Subcutaneous adipose tissue (tissue), 4 donors: ENCODE measurements around the gene TCTN3. TPM values are rescaled to one million over a fixed set of nuclear protein-coding genes. Genes with fewer than 3 reads are reported as not detected.

Source experiments
- CTCF ChIP-seq: fragments of 450-650 bp; IDR thresholded peaks from one replicate; pipeline ENCODE4 v1.5.1; 2016; ENCODE audit warnings: low read depth, mild to moderate bottlenecking, control low read depth, antibody characterized with exemption, moderate library complexity
- total RNA-seq, 4 donors: library from RNA; depleted of rRNA; stranded (reverse); fragments of >200 nt; gene quantifications; one replicate each; pipeline ENCODE4 v1.1.0, GENCODE V29; 2016

TCTN3 gene
- total RNA-seq, result 10 to 100 TPM; 16.0 to 27.6 (median 17.7) TPM

DNA sequence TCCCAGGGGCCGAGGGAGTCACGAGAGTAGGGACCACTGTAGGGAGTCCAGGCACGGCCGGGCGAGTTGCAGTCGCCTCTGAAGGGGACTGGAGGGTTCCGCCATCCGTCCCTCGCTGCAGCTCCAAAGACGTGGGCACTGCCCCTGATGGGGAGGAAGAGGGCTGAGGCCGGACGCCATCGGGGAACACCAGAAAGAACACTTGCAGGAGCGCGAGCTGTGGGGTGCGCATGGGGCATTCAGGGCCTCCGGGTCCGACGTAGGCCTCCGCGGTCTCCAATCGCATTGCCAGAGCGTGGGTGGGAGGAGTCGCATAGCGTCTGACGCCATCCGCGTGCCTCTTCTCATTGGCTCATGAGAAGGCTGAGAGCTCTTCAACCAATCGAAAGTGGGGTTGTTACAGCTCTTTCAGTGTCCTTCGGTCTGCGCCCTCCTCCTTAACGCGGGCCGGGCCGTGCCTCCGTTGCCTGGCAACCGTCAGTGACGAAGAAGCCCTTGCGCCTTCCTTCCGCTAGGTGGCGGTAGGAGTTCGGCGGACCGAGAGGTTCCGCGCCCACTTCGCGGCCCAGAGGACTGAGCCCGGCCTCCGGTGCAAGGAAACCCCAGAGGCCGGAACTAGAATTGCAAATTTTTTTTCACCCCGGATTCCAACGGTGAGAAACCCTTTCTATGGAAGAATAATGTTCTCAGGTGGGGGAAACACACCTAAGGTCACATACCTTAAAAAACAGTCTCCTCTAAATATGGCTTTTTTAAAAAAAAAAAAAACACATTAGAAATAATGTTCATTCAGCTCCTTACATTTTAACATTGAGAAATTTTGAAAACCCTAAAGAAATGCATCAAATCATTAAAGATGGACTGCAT is at the start of gene TCTN3:
TSS of gene TCTN3 (minus strand) at position 260 of the 867 bp plus-strand sequence. CDS start at position 232, 28 bp downstream.
- TF ChIP-seq CTCF, result no peak

DNA sequence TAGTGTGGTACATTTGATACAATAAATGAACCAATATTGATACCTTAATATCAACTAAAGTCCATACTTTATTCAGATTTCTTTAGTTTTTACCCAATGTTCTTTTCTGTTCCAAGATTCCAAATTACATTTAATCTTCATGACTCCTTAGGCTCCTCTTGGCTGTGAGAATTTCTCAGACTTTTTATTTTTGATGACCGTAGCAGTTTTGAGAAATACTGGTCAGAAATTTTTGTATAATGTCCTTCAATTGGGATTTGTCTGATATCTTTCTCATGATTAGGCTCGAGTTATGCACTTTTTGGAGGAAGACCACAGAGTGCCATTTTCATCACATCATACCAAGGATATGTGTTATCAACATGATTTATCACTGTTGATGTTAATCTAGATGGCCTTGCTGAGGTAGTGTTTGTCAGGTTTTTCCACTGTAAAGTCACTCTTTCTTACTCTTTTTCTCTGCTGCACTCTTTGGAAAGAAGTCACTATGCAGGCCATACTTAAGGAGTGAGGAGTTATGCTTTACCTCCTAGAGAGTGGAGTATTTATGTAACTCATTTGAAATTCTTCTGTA is 49.3 kb upstream of the TCTN3 start:
- no peak for TF ChIP-seq CTCF

GRCh38 chr10:95742485-95742884 is 48.8 kb upstream of the TCTN3 start:
- TF ChIP-seq CTCF, result no peak

DNA sequence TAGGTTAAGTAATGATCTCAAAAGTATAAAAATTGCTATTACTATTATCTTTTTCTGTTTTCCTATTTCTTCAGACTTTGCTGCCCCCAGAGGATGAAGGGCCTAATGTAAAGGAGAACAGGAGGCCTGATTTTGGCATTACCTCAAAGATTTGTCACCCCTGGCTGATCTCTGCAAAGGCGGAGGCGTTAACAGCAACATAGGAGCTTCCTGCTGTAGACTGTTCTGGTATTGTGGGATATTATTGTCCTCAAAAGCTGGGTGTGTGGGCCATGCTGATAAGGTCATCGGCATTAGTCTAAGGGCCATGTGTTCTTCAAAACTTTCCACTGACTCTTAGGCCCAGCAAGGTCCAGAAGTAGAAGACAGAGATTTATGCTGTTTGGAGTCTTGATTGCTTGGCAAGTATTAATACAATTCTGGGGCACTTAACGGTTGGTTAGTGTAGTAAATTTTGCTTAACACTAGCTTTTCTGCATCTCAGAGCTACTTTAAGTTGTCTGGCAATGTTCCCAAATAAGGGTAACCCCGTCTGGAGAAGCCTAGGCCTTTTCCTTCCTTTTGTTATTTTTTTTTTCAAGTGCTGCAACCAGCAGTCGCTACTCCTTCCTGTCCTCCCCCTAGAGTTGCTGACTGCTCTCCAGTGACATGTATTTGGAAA is 48.2 kb upstream of the TCTN3 start:
- TF ChIP-seq CTCF, result no peak

GRCh38 chr10:95739056-95739455 is 45.3 kb upstream of the TCTN3 start:
- TF ChIP-seq CTCF, result no peak

DNA sequence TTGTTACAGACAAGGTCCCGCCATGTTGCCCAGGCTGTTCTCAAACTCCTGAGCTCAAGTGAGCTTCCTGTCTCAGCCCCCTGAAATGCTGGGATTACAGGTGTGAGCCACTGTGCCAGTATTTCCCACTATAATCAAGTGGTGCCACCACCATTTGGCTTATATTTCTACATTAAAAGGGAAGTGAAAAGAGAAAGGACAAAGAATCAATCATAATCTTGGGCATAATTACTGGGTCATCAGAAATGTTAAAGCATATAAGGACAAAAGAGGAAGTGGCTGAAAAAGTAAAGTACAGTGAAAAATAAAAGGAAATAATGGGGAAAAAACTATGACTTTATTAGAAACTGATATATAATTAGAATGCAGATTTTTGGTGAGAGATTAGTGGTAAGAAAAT is 36.5 kb upstream of the TCTN3 start:
- TF ChIP-seq CTCF, result no peak
